Adrenal gland (tissue), 5 donors: ENCODE results near the gene GLA.

Experiments used
- POLR2A ChIP-seq, 2 donors: fragments of 450-650 bp; IDR thresholded peaks; one replicate each; pipeline ENCODE4 v1.6.1; 2017; ENCODE audit warnings: antibody characterized with exemption in 2 of 2, mild to moderate bottlenecking in 2 of 2, moderate library complexity in 1 of 2
- TF ChIP-seq, protein P1 (sequence below), 6 experiments: fragments of 450-650 bp in 4 of 6; fragments of 200-600 bp in 2 of 6; sonication (generic) in 1 of 6; IDR thresholded peaks; 1 replicate in 5 of 6; 2 replicates in 1 of 6; pipeline versions ENCODE4 v1.5.1 to v1.8.0; 2016 to 2021; ENCODE audit warnings: antibody characterized with exemption in 6 of 6, mild to moderate bottlenecking in 2 of 6, moderate library complexity in 1 of 6
- donor health status: DM: no; HTN: no; CAD: no.

DNA sequence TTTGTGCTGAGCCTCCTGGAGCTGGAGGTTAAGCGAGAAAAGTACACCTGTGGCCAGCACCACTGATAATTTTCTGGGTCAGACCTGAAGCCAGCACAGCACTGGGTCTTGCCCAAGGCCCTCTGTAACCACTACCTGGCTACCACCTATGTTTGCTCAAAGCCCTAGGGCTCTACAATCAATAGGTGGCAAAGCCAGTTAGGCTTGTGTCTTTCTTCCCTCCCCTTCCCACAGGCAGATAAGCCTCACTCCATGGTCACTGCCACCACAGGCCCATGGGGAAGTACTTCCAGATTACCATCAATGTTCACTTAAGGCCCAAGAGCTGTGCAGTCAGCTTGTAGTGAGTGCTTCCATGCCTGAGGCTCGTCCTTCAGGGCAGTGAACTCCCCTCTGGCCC is 42.4 kb upstream of the GLA start:
- TF ChIP-seq, protein P1, sequence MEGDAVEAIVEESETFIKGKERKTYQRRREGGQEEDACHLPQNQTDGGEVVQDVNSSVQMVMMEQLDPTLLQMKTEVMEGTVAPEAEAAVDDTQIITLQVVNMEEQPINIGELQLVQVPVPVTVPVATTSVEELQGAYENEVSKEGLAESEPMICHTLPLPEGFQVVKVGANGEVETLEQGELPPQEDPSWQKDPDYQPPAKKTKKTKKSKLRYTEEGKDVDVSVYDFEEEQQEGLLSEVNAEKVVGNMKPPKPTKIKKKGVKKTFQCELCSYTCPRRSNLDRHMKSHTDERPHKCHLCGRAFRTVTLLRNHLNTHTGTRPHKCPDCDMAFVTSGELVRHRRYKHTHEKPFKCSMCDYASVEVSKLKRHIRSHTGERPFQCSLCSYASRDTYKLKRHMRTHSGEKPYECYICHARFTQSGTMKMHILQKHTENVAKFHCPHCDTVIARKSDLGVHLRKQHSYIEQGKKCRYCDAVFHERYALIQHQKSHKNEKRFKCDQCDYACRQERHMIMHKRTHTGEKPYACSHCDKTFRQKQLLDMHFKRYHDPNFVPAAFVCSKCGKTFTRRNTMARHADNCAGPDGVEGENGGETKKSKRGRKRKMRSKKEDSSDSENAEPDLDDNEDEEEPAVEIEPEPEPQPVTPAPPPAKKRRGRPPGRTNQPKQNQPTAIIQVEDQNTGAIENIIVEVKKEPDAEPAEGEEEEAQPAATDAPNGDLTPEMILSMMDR (IDR thresholded peaks at IDR 0.05) = no peak
- TF ChIP-seq POLR2A (IDR thresholded peaks at IDR 0.05) = no peak
